K562 (cell line): ENCODE data around the gene HIKESHI. TPM values are rescaled to one million over a fixed set of nuclear protein-coding genes. Genes with fewer than 3 reads are reported as not detected.

ENCODE experiments used
- ATAC-seq: fragments of 200-7000 bp; cut with Tn5 transposase; 3 replicates; pipeline ENCODE4 v1.9.1; 2020; ENCODE audit warnings: moderate library complexity
- BruUV-seq: library from RNA; stranded (reverse); fragments of 400-500 nt; replicated peaks from 2 replicates; lab custom pipeline; 2021; lab: Mats Ljungman, UMichigan
- CTCF ChIA-PET: fragments of 300-600 bp; formaldehyde crosslinking; extraction: SDS; loops from one replicate; lab custom pipeline; 2021; ENCODE audit warnings: low intra/inter-chr PET ratio; lab: Yijun Ruan, JAX
- POLR2A ChIA-PET: fragments of 300-600, 350-650 bp; sonication (Branson Sonifier 250); formaldehyde crosslinking; extraction: SDS; loops from one replicate; lab custom pipeline; 2021; ENCODE audit warnings: antibody characterized with exemption, inconsistent platforms; lab: Yijun Ruan, JAX
- DNase-seq, 4 experiments: peaks; one replicate each; pipeline versions ENCODE4 v3.0.0 to v3.0.0-alpha.2; 2011 to 2018; ENCODE audit warnings: low spot score in 3 of 4, mixed read lengths in 3 of 4; ENCODE audit errors: extremely low read depth in 1 of 4
- FAIRE-seq: peaks from 2 replicates; lab custom pipeline; 2011; peaks lifted over from hg19 to GRCh38; lab: Jason Lieb, UNC
- H2AFZ ChIP-seq: 2 replicates; pipeline ENCODE4 v1.6.0; 2011; ENCODE audit warnings: low read depth, low read length, control low read depth, inconsistent platforms
- H3K27ac ChIP-seq: fragments of 200-600 bp; 3 replicates; pipeline ENCODE4 v1.8.0; 2011; ENCODE audit warnings: low read depth, mild to moderate bottlenecking, control low read depth, inconsistent platforms, low read length, moderate library complexity, mixed read lengths; ENCODE audit errors: extremely low read depth
- H3K27me3 ChIP-seq, 2 experiments: fragments of 300-600 bp in 1 of 2; 2 replicates in 1 of 2; 3 replicates in 1 of 2; pipeline versions ENCODE4 v1.6.0 to v1.8.0; 2011; ENCODE audit warnings: inconsistent platforms in 2 of 2, low read length in 2 of 2, mild to moderate bottlenecking in 1 of 2, mixed read lengths in 1 of 2, moderate library complexity in 1 of 2; ENCODE audit not compliant: control insufficient read depth in 2 of 2, insufficient read depth in 2 of 2
- H3K36me3 ChIP-seq: fragments of 300-600 bp; 3 replicates; pipeline ENCODE4 v1.8.0; 2011; ENCODE audit warnings: mild to moderate bottlenecking, low read length, inconsistent platforms; ENCODE audit not compliant: control insufficient read depth, insufficient read depth
- H3K4me1 ChIP-seq, 2 experiments: fragments of 200-600 bp in 1 of 2; replicated peaks in 1 of 2; 2 replicates in 1 of 2; 3 replicates in 1 of 2; pipeline versions ENCODE4 v1.5.1 to v1.8.0; 2011; ENCODE audit warnings: inconsistent platforms in 2 of 2, low read length in 2 of 2, mild to moderate bottlenecking in 1 of 2, mixed read lengths in 1 of 2, moderate library complexity in 1 of 2; ENCODE audit not compliant: control insufficient read depth in 2 of 2, insufficient read depth in 2 of 2
- H3K4me2 ChIP-seq: 2 replicates; pipeline ENCODE4 v1.6.1; 2011; ENCODE audit warnings: low read length, control low read depth, inconsistent platforms, mixed read lengths; ENCODE audit not compliant: insufficient read depth
- H3K4me3 ChIP-seq: fragments of 200-600 bp; sonication (generic), shearing (Covaris generic); 2 replicates; pipeline ENCODE4 v1.5.1; 2016; ENCODE audit warnings: control low read depth, inconsistent platforms
- H3K79me2 ChIP-seq: fragments of 200-600 bp; 3 replicates; pipeline ENCODE4 v1.8.0; 2011; ENCODE audit warnings: low read length, inconsistent platforms; ENCODE audit not compliant: control insufficient read depth, insufficient read depth
- H3K9ac ChIP-seq, 2 experiments: 2 replicates each; pipeline versions ENCODE4 v1.6.0 to v1.6.1; 2011; ENCODE audit warnings: low read depth in 2 of 2, low read length in 2 of 2, control low read depth in 1 of 2, inconsistent platforms in 1 of 2, mild to moderate bottlenecking in 1 of 2, mixed read lengths in 1 of 2; ENCODE audit not compliant: insufficient read depth in 1 of 2
- H3K9me1 ChIP-seq: one replicate; pipeline ENCODE4 v1.6.0; 2011; ENCODE audit warnings: inconsistent platforms, mild to moderate bottlenecking, low read length, moderate library complexity; ENCODE audit not compliant: control insufficient read depth, insufficient read depth
- H3K9me3 ChIP-seq: replicated peaks from 2 replicates; pipeline ENCODE4 v1.5.1; 2011; ENCODE audit warnings: low read depth, low read length, inconsistent platforms; ENCODE audit not compliant: control insufficient read depth, insufficient read depth
- H4K20me1 ChIP-seq: replicated peaks from 2 replicates; pipeline ENCODE4 v1.6.1; 2011; ENCODE audit warnings: low read length, inconsistent platforms, mixed read lengths; ENCODE audit not compliant: control insufficient read depth, insufficient read depth
- MAFF ChIP-seq: IDR thresholded peaks from 2 replicates; pipeline ENCODE4 v1.6.1; 2012; ENCODE audit warnings: low read length, improper control_type of control experiment
- MCM3 ChIP-seq: fragments of 450-650 bp; IDR thresholded peaks from 2 replicates; pipeline ENCODE4 v1.6.1; 2016
- MEIS2 ChIP-seq: fragments of 450-650 bp; IDR thresholded peaks from 2 replicates; pipeline ENCODE4 v1.6.1; 2014; ENCODE audit warnings: mild to moderate bottlenecking; ENCODE audit not compliant: partially characterized antibody
- NFE2L1 ChIP-seq: fragments of 450-650 bp; IDR thresholded peaks from 2 replicates; pipeline ENCODE4 v1.6.1; 2016; ENCODE audit warnings: missing genetic modification characterization, low read depth, mild to moderate bottlenecking, missing compliant biosample characterization, moderate library complexity, borderline replicate concordance
- SOX6 ChIP-seq: fragments of 450-650 bp; IDR thresholded peaks from 2 replicates; pipeline ENCODE4 v1.6.1; 2014; ENCODE audit warnings: mild to moderate bottlenecking
- ZNF316 ChIP-seq: fragments of 450-650 bp; IDR thresholded peaks from 2 replicates; pipeline ENCODE4 v1.6.1; 2016
- ZNF324 ChIP-seq: fragments of 250-450 bp; sonication (Bioruptor Pico); IDR thresholded peaks from 2 replicates; pipeline ENCODE4 v1.4.0; 2020; ENCODE audit warnings: mild to moderate bottlenecking
- ZNF785 ChIP-seq: fragments of 250-450 bp; sonication (Bioruptor Pico); IDR thresholded peaks from 2 replicates; pipeline ENCODE4 v1.4.0; 2020; ENCODE audit warnings: mild to moderate bottlenecking
- in situ Hi-C: fragments of 300-500 bp; cut with MboI; formaldehyde crosslinking; loops from 4 replicates; pipeline ENCODE4 v1.15.0; 2018; ENCODE audit warnings: inconsistent platforms, mixed read lengths
- intact Hi-C: fragments of 100-400 bp; cut with micrococcal nuclease; formaldehyde crosslinking; loops from 2 replicates; pipeline ENCODE4 v1.14.2; 2022
- polyA plus RNA-seq, 8 experiments: library from polyadenylated mRNA; depleted of rRNA in 4 of 8; stranded (reverse) in 5 of 8; unstranded in 3 of 8; fragments of >200 nt; fragmentation: Nextera tagmentation in 2 of 8; fragmentation: Illumina TruSeq in 1 of 8; extraction: Ambion mirVana in 2 of 8; extraction: Trizol in 1 of 8; gene quantifications; 2 replicates each; pipeline versions ENCODE4 v1.2.1 to v1.2.3, GENCODE V29; 2011 to 2014; ENCODE audit warnings: inconsistent platforms in 1 of 8, missing spikeins in 1 of 8
- total RNA-seq, 7 experiments: library from RNA; depleted of rRNA in 6 of 7; stranded (reverse); fragments of >200 nt in 6 of 7; fragmentation: Illumina TruSeq in 2 of 7; extraction: Trizol in 2 of 7; gene quantifications; 2 replicates each; pipeline versions ENCODE4 v1.2.1 to v1.2.3, GENCODE V29; 2011 to 2021; ENCODE audit warnings: low replicate concordance in 1 of 7
- TF ChIP-seq, protein P1 (sequence below): fragments of 150-350 bp; IDR thresholded peaks from 2 replicates; pipeline ENCODE4 v1.6.1; 2014; ENCODE audit warnings: low read depth, mild to moderate bottlenecking, low read length, borderline replicate concordance
- TF ChIP-seq, protein P2 (sequence below), 2 experiments: IDR thresholded peaks in 1 of 2; conservative IDR thresholded peaks in 1 of 2; 2 replicates each; pipeline ENCODE4 v1.6.1; 2016; ENCODE audit warnings: low read depth in 2 of 2, mild to moderate bottlenecking in 1 of 2, missing compliant biosample characterization in 1 of 2, missing genetic modification characterization in 1 of 2, moderate library complexity in 1 of 2
- TF ChIP-seq, protein P3 (sequence below): fragments of 450-650 bp; IDR thresholded peaks from 2 replicates; pipeline ENCODE4 v1.6.1; 2018; ENCODE audit not compliant: partially characterized antibody

HIKESHI gene
- total and polyA plus RNA-seq, 9 of the 15 experiments (the other 6 are each of a cell fraction or from before 2014, with no cell fraction given): 33.2 to 196 (median 62.7) TPM

DNA sequence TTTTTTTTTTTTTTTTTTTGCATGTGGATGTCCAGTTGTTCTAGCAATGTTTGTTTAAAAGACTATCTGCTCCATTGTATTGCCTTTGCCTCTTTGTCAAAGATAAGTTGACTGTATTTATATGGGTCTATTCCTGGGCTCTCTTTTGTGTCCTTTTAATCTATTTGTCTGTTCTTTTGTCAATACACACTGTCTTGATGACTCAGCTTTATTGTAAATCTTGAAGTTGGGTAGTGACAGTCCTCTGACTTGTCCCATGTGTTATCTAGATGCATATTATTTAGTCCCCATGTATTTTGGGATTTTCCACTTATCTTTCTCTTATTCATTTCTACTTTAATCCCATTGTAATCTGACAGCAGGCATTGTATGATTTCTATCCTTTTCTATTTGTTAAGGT is 75.9 kb downstream of the HIKESHI start:
- no peaks in the 10 kb centered on the region for H3K9me1 ChIP-seq
- no peak for FAIRE-seq
- H3K4me1 ChIP-seq: peaks cover 0 to 4% of the 10 kb centered on the region in 2 experiments; a peak in 3 of 5 replicates
- H4K20me1 ChIP-seq: no peaks in the 10 kb centered on the region
- no peaks in the 10 kb centered on the region for H3K36me3 ChIP-seq
- no peak overlapping the region for H3K27ac ChIP-seq
- DNase-seq: peak in 1 of 4 experiments; percentile 12
- no peaks in the 10 kb centered on the region for H3K79me2 ChIP-seq
- ChIA-PET CTCF (no interaction called here), POLR2A (interaction anchor here (1.1 to 1.2 kb wide), 2 partner anchors 14 to 16 kb away, joined by 3 read pairs; no protein-coding TSS in a partner anchor)
- no peaks in the 10 kb centered on the region; a peak in 1 of 5 replicates for H3K27me3 ChIP-seq
- no TSS peak for BruUV-seq
- ATAC-seq: peak; percentile 34; the same call in 1 of the 3 replicates
- no peak overlapping the region for H3K9ac ChIP-seq
- no peak overlapping the region for H2AFZ ChIP-seq
- no peaks in the 10 kb centered on the region for H3K9me3 ChIP-seq
- intact Hi-C loops (no loop called here), in situ Hi-C loops (no loop called here)
- no peak overlapping the region for H3K4me2 ChIP-seq
- H3K4me3 ChIP-seq: no peak overlapping the region
- TF ChIP-seq NFE2L1 (tag) (peak; percentile 77), MAFF (peak; percentile 93), MCM3 (no peak), ZNF316 (peak; percentile 98), ZNF324 (CRISPR knock-in tag) (no peak), SOX6 (0 out of 2 replicates have a peak, but pooled peaks have one; percentile 40), MEIS2 (peak; percentile 67), ZNF785 (CRISPR knock-in tag) (no peak)
- TF ChIP-seq, protein P1, sequence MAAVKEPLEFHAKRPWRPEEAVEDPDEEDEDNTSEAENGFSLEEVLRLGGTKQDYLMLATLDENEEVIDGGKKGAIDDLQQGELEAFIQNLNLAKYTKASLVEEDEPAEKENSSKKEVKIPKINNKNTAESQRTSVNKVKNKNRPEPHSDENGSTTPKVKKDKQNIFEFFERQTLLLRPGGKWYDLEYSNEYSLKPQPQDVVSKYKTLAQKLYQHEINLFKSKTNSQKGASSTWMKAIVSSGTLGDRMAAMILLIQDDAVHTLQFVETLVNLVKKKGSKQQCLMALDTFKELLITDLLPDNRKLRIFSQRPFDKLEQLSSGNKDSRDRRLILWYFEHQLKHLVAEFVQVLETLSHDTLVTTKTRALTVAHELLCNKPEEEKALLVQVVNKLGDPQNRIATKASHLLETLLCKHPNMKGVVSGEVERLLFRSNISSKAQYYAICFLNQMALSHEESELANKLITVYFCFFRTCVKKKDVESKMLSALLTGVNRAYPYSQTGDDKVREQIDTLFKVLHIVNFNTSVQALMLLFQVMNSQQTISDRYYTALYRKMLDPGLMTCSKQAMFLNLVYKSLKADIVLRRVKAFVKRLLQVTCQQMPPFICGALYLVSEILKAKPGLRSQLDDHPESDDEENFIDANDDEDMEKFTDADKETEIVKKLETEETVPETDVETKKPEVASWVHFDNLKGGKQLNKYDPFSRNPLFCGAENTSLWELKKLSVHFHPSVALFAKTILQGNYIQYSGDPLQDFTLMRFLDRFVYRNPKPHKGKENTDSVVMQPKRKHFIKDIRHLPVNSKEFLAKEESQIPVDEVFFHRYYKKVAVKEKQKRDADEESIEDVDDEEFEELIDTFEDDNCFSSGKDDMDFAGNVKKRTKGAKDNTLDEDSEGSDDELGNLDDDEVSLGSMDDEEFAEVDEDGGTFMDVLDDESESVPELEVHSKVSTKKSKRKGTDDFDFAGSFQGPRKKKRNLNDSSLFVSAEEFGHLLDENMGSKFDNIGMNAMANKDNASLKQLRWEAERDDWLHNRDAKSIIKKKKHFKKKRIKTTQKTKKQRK: no peak
- TF ChIP-seq, protein P2, sequence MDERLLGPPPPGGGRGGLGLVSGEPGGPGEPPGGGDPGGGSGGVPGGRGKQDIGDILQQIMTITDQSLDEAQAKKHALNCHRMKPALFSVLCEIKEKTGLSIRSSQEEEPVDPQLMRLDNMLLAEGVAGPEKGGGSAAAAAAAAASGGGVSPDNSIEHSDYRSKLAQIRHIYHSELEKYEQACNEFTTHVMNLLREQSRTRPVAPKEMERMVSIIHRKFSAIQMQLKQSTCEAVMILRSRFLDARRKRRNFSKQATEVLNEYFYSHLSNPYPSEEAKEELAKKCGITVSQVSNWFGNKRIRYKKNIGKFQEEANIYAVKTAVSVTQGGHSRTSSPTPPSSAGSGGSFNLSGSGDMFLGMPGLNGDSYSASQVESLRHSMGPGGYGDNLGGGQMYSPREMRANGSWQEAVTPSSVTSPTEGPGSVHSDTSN (CRISPR knock-in tag; IDR thresholded peaks at IDR 0.05; ENCODE audit: low read depth): no peak
- TF ChIP-seq, protein P2 (tag; conservative IDR thresholded peaks at IDR 0.05; ENCODE audit: low read depth): peak; percentile 46; the same call in 1 of the 2 replicates
- TF ChIP-seq, protein P3, sequence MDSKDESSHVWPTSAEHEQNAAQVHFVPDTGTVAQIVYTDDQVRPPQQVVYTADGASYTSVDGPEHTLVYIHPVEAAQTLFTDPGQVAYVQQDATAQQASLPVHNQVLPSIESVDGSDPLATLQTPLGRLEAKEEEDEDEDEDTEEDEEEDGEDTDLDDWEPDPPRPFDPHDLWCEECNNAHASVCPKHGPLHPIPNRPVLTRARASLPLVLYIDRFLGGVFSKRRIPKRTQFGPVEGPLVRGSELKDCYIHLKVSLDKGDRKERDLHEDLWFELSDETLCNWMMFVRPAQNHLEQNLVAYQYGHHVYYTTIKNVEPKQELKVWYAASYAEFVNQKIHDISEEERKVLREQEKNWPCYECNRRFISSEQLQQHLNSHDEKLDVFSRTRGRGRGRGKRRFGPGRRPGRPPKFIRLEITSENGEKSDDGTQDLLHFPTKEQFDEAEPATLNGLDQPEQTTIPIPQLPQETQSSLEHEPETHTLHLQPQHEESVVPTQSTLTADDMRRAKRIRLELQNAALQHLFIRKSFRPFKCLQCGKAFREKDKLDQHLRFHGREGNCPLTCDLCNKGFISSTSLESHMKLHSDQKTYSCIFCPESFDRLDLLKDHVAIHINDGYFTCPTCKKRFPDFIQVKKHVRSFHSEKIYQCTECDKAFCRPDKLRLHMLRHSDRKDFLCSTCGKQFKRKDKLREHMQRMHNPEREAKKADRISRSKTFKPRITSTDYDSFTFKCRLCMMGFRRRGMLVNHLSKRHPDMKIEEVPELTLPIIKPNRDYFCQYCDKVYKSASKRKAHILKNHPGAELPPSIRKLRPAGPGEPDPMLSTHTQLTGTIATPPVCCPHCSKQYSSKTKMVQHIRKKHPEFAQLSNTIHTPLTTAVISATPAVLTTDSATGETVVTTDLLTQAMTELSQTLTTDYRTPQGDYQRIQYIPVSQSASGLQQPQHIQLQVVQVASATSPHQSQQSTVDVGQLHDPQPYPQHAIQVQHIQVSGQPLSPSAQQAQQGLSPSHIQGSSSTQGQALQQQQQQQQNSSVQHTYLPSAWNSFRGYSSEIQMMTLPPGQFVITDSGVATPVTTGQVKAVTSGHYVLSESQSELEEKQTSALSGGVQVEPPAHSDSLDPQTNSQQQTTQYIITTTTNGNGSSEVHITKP: no peak
